ENCODE results near the gene LRFN3.

- TF ChIP-seq POLR2AphosphoS5 (IDR thresholded peaks at IDR 0.05; ENCODE audit: low read depth, low read length) (no peak), TAF1 (IDR thresholded peaks at IDR 0.05; ENCODE audit: borderline replicate concordance, low read depth, low read length) (no peak)
These were observed 15.2 kb upstream of the LRFN3 start for GRCh38 chr19:35921012-35921411.
